ENCODE results near the gene PRKN. TPM values are rescaled to one million over a fixed set of nuclear protein-coding genes. Genes with fewer than 3 reads are reported as not detected.

Gene PRKN
- total RNA-seq, 2 donors from 2014 or later = 8.3 to 8.4 TPM

DNA sequence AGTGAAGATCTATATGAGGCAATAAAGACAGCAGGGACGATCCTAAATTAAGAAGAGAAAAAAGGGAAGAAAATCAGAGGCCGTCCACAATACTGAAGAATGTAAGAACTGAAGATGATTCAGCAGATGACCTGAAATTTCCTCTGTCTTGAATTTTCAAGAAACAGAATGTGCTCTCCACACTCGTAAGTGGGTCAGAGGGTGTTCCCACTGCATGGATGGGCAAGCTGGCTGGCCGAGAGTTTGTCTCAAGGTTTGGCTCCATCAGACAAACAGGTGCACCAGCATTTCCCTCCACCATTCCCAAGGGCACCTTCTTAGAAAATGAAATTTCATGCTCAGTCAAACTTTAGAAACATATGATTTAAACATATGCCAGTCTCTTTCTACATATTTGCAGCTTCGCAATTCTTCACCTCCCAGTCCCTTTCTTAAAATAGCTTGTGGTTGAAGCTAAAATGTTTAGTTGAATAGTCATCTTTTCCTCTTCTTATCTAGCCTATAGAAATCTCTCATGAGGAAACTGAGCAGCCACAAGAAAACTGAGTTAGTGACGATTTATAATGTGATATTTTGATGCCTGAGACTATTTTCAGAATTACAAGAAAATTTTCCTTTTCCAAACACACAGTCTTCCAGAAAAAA is 576.4 kb downstream of the PRKN start:
- no peak for DNase-seq
- no peak overlapping the region for H3K27ac Mint-ChIP-seq
- ATAC-seq = no peak
- no peaks in the 10 kb centered on the region for H3K36me3 Mint-ChIP-seq (ENCODE audit: low read depth)
- no peaks in the 10 kb centered on the region for H3K4me1 Mint-ChIP-seq
- H3K9me3 ChIP-seq (ENCODE audit: control insufficient read depth, low read length, poor library complexity, severe bottlenecking) = no peaks in the 10 kb centered on the region
- H3K27me3 Mint-ChIP-seq = no peaks in the 10 kb centered on the region
- H3K4me3 Mint-ChIP-seq = no peak overlapping the region

GRCh38 chr6:162150295-162150694 is 577.3 kb downstream of the PRKN start:
- no peaks in the 10 kb centered on the region for H3K4me1 Mint-ChIP-seq
- no peaks in the 10 kb centered on the region for H3K9me3 ChIP-seq (ENCODE audit: control insufficient read depth, low read length, poor library complexity, severe bottlenecking)
- H3K36me3 Mint-ChIP-seq (ENCODE audit: low read depth) = no peaks in the 10 kb centered on the region
- H3K27me3 Mint-ChIP-seq = no peaks in the 10 kb centered on the region
- H3K27ac Mint-ChIP-seq = no peak overlapping the region
- ATAC-seq (no peak), DNase-seq (no peak)
- H3K4me3 Mint-ChIP-seq = no peak overlapping the region

GRCh38 chr6:162149786-162150185 is 577.8 kb downstream of the PRKN start:
- Mint-ChIP-seq H3K36me3 (ENCODE audit: low read depth) (no peaks in the 10 kb centered on the region), H3K4me1 (no peaks in the 10 kb centered on the region), H3K27ac (no peak overlapping the region), H3K4me3 (no peak overlapping the region), H3K27me3 (no peaks in the 10 kb centered on the region)
- no peak for DNase-seq
- H3K9me3 ChIP-seq (ENCODE audit: control insufficient read depth, low read length, poor library complexity, severe bottlenecking) = no peaks in the 10 kb centered on the region
- no peak for ATAC-seq

DNA sequence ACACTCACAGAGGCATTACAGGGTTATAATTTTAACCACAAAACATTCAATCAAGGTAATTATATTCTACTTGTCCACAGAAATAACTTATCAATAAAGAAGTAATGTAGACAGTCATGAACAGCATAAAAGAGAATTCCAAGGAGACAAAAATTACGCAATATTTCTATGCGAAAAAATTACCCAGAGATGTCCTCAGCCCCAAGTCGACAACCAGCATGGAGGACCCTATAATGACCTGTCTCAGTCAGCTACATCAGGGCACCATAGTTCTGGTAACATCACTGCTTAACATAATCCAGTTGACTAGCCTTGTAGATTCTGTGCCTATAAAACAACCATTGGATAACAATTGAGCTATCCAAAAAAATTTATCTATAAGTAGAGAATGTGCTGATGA is 579.8 kb downstream of the PRKN start:
- H3K4me1 Mint-ChIP-seq = no peaks in the 10 kb centered on the region
- H3K36me3 Mint-ChIP-seq (ENCODE audit: low read depth) = no peaks in the 10 kb centered on the region
- no peak overlapping the region for H3K27ac Mint-ChIP-seq
- H3K27me3 Mint-ChIP-seq = no peaks in the 10 kb centered on the region
- no peak overlapping the region for H3K4me3 Mint-ChIP-seq
- no peak for ATAC-seq
- DNase-seq = no peak
- H3K9me3 ChIP-seq (ENCODE audit: control insufficient read depth, low read length, poor library complexity, severe bottlenecking) = no peaks in the 10 kb centered on the region

DNA sequence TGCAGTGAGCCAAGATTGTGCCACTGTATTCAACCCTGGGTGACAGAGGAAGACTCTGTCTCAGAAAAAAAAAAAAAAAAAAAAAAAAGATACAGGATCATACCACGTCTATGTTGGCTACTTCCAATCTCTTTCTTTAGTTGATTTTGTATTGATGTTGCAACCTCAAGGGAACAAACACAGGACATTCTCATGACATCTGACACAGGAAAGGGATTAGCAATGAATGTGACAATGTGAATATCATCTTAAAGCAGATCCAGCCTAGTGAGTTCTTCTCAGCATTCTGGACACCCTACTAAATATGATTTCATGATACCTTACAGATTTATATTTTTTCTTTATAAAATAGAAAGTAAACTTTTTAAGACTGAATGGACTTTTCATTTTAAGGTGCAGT is 580.3 kb downstream of the PRKN start:
- no peaks in the 10 kb centered on the region for H3K36me3 Mint-ChIP-seq (ENCODE audit: low read depth)
- ATAC-seq (no peak), DNase-seq (no peak)
- no peaks in the 10 kb centered on the region for H3K27me3 Mint-ChIP-seq
- H3K27ac Mint-ChIP-seq = no peak overlapping the region
- H3K9me3 ChIP-seq (ENCODE audit: control insufficient read depth, low read length, poor library complexity, severe bottlenecking) = no peaks in the 10 kb centered on the region
- H3K4me3 Mint-ChIP-seq = no peak overlapping the region
- no peaks in the 10 kb centered on the region for H3K4me1 Mint-ChIP-seq

DNA sequence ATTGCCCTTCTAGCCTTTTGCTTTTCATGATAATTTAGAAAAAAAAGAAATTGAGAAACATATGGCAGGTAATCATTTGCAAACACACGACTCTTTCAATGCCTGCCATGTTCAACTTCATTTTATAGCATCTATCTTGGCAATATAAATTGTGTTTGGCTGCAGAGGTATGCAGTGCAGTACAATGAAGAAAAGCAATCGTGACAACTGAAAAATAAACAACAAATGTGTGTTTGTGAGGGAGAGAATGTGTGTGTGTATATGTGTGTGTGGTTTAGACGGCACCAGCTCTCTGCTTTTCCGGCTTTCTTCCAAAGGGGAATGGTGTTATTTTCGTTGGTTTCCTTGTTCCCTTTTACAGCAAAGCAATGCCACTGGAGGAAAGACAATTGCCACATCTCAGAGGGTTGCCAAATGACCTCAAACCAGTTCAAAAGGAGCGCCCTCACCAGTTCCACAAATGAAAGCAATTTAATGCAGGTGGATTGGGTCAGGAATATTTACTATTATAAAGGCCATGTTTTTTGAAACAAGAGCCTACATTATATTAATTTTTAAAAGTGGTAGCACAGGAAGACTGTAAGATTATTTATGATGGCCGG is 587.2 kb downstream of the PRKN start:
- Mint-ChIP-seq H3K36me3 (ENCODE audit: low read depth) (no peaks in the 10 kb centered on the region), H3K4me1 (no peaks in the 10 kb centered on the region), H3K27me3 (no peaks in the 10 kb centered on the region), H3K27ac (no peak overlapping the region), H3K4me3 (no peak overlapping the region)
- ATAC-seq = no peak
- DNase-seq = no peak
- H3K9me3 ChIP-seq (ENCODE audit: control insufficient read depth, low read length, poor library complexity, severe bottlenecking) = no peaks in the 10 kb centered on the region

- Mint-ChIP-seq H3K27ac (no peak overlapping the region), H3K4me3 (no peak overlapping the region), H3K4me1 (no peaks in the 10 kb centered on the region), H3K36me3 (ENCODE audit: low read depth) (peaks cover 3% of the 10 kb centered on the region), H3K27me3 (no peaks in the 10 kb centered on the region)
- DNase-seq = no peak
- no peak for ATAC-seq
- H3K9me3 ChIP-seq (ENCODE audit: control insufficient read depth, low read length, poor library complexity, severe bottlenecking) = no peaks in the 10 kb centered on the region
Measured at GRCh38 chr6:162125659-162126058, 601.9 kb downstream of the PRKN start.

DNA sequence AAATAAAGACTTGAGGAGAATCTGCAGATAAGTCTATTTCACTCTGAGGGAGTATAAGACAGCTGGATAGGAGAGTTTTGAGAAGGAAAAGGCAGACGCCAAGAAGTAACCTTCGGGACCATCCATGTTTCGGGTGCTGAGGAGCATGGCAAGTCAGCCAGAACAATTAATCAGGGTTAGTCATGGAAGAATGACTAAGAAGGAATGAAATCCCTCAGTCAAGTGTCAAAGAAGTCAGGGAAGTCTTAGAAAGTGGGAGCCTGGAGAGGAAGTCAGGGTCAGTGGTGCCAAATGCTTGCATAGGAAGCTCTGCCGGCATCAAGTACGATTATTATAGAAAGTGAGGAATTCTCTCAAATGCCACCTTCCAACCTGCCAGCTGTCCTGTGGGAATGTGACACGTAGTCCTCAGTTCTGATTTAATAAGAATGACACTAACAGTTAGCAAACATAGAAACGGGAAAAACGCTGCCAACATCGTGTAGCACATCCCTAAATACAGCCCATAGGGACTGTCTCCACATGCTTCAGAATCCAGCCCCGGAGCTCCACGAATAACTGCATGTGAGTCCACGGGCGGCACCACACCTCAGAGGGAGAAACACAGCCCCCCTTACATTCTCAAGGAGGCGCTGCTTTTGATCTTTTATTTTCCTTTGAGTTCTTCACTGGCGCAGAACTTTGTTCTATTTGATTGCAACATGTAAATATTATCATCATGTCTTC is 602.7 kb downstream of the PRKN start:
- H3K9me3 ChIP-seq (ENCODE audit: control insufficient read depth, low read length, poor library complexity, severe bottlenecking) = no peaks in the 10 kb centered on the region
- no peaks in the 10 kb centered on the region for H3K27me3 Mint-ChIP-seq
- no peaks in the 10 kb centered on the region for H3K4me1 Mint-ChIP-seq
- H3K4me3 Mint-ChIP-seq = no peak overlapping the region
- ATAC-seq (no peak), DNase-seq (no peak)
- H3K27ac Mint-ChIP-seq = no peak overlapping the region
- H3K36me3 Mint-ChIP-seq (ENCODE audit: low read depth) = peaks cover 3% of the 10 kb centered on the region

DNA sequence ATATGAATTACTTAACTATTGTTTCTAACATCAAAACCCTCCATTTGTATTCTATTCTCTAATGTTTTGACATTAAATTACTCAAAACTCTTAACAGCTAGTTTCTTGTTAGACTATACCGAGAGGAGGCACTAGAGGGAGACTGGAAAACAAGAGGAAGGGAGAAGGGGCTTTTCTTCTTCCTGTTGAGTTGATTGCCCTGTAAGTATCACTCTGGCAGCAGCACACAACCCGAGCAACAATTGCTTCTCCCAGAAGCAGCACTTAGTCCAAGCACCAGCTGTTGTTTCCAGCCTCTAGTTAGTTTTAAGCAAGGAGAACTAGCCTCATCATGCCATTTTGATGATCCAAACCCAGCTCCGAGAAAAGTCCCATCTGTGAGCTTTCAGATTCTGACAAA is 603.8 kb downstream of the PRKN start:
- no peak for DNase-seq
- no peak overlapping the region for H3K4me3 Mint-ChIP-seq

DNA sequence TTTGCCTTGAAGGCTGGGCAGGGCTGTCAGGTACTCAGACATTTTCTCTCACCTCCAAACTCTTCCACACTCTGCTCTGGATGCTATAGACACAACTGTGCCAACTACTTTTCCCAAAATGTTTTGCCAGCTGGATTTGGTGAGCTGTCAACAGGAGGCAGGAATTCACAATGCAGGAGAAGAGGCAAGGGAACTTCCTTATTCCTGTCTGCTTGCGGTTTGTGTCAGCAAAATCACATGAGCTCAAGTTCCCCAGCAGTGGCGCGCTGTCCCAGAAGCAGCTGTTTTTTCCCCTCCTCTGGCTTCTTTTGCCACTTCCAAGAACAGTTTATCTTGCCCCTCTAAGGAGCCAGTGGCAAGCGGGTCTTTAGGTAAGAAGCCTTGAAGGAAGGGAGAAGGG is 608.2 kb downstream of the PRKN start:
- DNase-seq (no peak), ATAC-seq (no peak)
- Mint-ChIP-seq H3K36me3 (ENCODE audit: low read depth) (peaks cover 2% of the 10 kb centered on the region), H3K4me1 (no peaks in the 10 kb centered on the region), H3K27me3 (no peaks in the 10 kb centered on the region), H3K4me3 (no peak overlapping the region), H3K27ac (no peak overlapping the region)
- no peaks in the 10 kb centered on the region for H3K9me3 ChIP-seq (ENCODE audit: control insufficient read depth, low read length, poor library complexity, severe bottlenecking)

More for the DNA sequence above, 603.8 kb downstream of the PRKN start:
- Mint-ChIP-seq H3K36me3 (ENCODE audit: low read depth) (peaks cover 3% of the 10 kb centered on the region), H3K27ac (no peak overlapping the region), H3K27me3 (no peaks in the 10 kb centered on the region), H3K4me1 (no peaks in the 10 kb centered on the region)
- no peak for ATAC-seq
- no peaks in the 10 kb centered on the region for H3K9me3 ChIP-seq (ENCODE audit: control insufficient read depth, low read length, poor library complexity, severe bottlenecking)

DNA sequence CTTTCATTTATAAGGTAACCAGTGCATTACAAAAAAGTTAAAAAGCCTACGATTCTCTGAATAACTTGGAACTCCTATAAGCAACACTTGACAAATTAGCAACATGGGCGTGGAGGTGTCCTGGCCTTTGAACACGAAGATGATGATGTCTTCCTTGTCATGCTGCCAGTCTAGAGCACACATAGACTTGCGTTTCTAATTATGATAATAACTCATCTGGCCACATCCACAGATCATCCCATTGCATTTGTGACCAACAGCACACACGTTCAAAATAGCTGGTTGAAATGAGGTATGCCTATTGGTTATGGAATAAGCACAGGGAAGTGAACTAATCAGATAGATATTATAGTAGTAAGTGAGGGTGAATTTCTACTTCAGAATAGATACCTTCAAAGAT is 608.9 kb downstream of the PRKN start:
- Mint-ChIP-seq H3K36me3 (ENCODE audit: low read depth) (no peaks in the 10 kb centered on the region), H3K27ac (no peak overlapping the region), H3K27me3 (no peaks in the 10 kb centered on the region), H3K4me1 (no peaks in the 10 kb centered on the region), H3K4me3 (no peak overlapping the region)
- no peaks in the 10 kb centered on the region for H3K9me3 ChIP-seq (ENCODE audit: control insufficient read depth, low read length, poor library complexity, severe bottlenecking)
- no peak for DNase-seq
- ATAC-seq = no peak

DNA sequence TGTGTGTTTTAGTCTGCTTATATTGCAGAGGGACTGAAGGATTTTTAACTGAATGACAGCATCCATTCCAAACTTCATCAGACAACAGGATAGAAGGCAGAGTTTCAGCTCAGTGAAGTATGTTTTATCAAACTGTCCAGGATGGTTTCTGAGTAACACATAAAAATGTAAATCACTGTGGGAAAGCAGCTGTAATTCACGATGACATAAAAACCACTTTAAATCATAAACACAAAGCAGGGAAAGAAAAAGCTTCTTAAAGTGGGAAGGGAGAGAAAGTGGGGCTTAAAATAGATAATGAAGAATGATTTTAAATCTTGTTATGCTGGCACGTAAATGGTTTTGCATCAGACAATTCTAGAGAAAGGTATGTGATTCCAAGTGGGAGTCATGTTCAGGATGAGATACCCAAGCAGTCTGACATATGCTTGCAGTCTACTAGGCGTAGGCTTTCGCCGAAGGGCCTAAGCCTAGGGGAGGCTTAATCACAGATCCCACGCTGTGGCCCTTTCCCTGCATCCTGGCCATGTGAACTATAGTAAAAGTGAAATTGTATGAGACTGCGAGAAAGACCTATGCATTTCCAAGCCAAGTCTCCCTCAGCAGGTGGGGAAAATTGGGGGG is 610.6 kb downstream of the PRKN start:
- DNase-seq = no peak
- no peaks in the 10 kb centered on the region for H3K9me3 ChIP-seq (ENCODE audit: control insufficient read depth, low read length, poor library complexity, severe bottlenecking)
- Mint-ChIP-seq H3K36me3 (ENCODE audit: low read depth) (no peaks in the 10 kb centered on the region), H3K27me3 (no peaks in the 10 kb centered on the region), H3K4me3 (no peak overlapping the region), H3K4me1 (no peaks in the 10 kb centered on the region), H3K27ac (no peak overlapping the region)
- no peak for ATAC-seq

- Mint-ChIP-seq H3K27me3 (no peaks in the 10 kb centered on the region), H3K4me1 (no peaks in the 10 kb centered on the region), H3K27ac (no peak overlapping the region), H3K4me3 (no peak overlapping the region), H3K36me3 (ENCODE audit: low read depth) (peaks cover 2% of the 10 kb centered on the region)
- DNase-seq = no peak
- no peak for ATAC-seq
- H3K9me3 ChIP-seq (ENCODE audit: control insufficient read depth, low read length, poor library complexity, severe bottlenecking) = no peaks in the 10 kb centered on the region
Measured at GRCh38 chr6:162109480-162110050, 618.0 kb downstream of the PRKN start.

Data from T-helper 17 cell (primary cell).